Ectodermal cell (in vitro differentiated cells): ENCODE measurements around the gene RAPGEF2.

Experiments used
- H3K27ac ChIP-seq: 2 replicates; pipeline ENCODE4 v1.7.0; 2013; ENCODE audit warnings: mild to moderate bottlenecking, low read depth, low read length; ENCODE audit not compliant: insufficient read depth, poor library complexity, severe bottlenecking
- H3K27me3 ChIP-seq: 2 replicates; pipeline ENCODE4 v1.7.0; 2013; ENCODE audit warnings: mild to moderate bottlenecking, low read length; ENCODE audit not compliant: insufficient read depth, control insufficient read depth, poor library complexity, severe bottlenecking
- H3K36me3 ChIP-seq: one replicate; pipeline ENCODE4 v1.7.0; 2013; ENCODE audit warnings: low read length; ENCODE audit not compliant: control insufficient read depth, insufficient read depth
- H3K4me1 ChIP-seq: one replicate; pipeline ENCODE4 v1.7.0; 2013; ENCODE audit warnings: low read length; ENCODE audit not compliant: control insufficient read depth, insufficient read depth
- H3K4me3 ChIP-seq: 2 replicates; pipeline ENCODE4 v1.7.0; 2013; ENCODE audit warnings: low read depth, low read length, control low read depth; ENCODE audit not compliant: insufficient read depth
- H3K9me3 ChIP-seq: 2 replicates; pipeline ENCODE4 v1.7.0; 2013; ENCODE audit warnings: mild to moderate bottlenecking, low read length, moderate library complexity; ENCODE audit not compliant: control insufficient read depth
- WGBS, 2 experiments: methylation state at CpG; one replicate each; pipeline ENCODE4 v1.1.7; 2013; ENCODE audit warnings: missing lambda C conversion rate in 2 of 2; 5-methylcytosine and 5-hydroxymethylcytosine counted together

Gene RAPGEF2

GRCh38 chr4:159129814-159130550 is 27.1 kb downstream of the RAPGEF2 start:
- Histone ChIP-seq H3K36me3 (no peaks in the 10 kb centered on the region), H3K9me3 (no peaks in the 10 kb centered on the region), H3K27ac (no peak overlapping the region), H3K4me3 (no peak overlapping the region), H3K4me1 (no peaks in the 10 kb centered on the region), H3K27me3 (no peaks in the 10 kb centered on the region)
- 92 to 100% methylated on average over 2 of the region's 2 CpGs for WGBS, 2 experiments

- Histone ChIP-seq H3K9me3 (no peaks in the 10 kb centered on the region), H3K4me3 (no peak overlapping the region), H3K4me1 (no peaks in the 10 kb centered on the region), H3K27ac (no peak overlapping the region), H3K27me3 (no peaks in the 10 kb centered on the region), H3K36me3 (no peaks in the 10 kb centered on the region)
- 80 to 82% methylated on average over 6 of the region's 6 CpGs for WGBS, 2 experiments
Observed at GRCh38 chr4:159131564-159131963, 28.7 kb downstream of the RAPGEF2 start.

- Histone ChIP-seq H3K36me3 (no peaks in the 10 kb centered on the region), H3K4me3 (no peak overlapping the region), H3K27me3 (no peaks in the 10 kb centered on the region), H3K9me3 (no peaks in the 10 kb centered on the region), H3K4me1 (no peaks in the 10 kb centered on the region), H3K27ac (no peak overlapping the region)
- 89 to 100% methylated on average over 2 of the region's 2 CpGs for WGBS, 2 experiments
Observed at GRCh38 chr4:159134429-159134828, 31.6 kb downstream of the RAPGEF2 start.

GRCh38 chr4:159137176-159137575 is 34.3 kb downstream of the RAPGEF2 start:
- Histone ChIP-seq H3K27me3 (no peaks in the 10 kb centered on the region), H3K4me3 (no peak overlapping the region), H3K36me3 (no peaks in the 10 kb centered on the region), H3K4me1 (no peaks in the 10 kb centered on the region), H3K27ac (no peak overlapping the region), H3K9me3 (no peaks in the 10 kb centered on the region)

GRCh38 chr4:159138436-159138835 is 35.6 kb downstream of the RAPGEF2 start:
- no peak overlapping the region for H3K27ac ChIP-seq
- no peak overlapping the region for H3K4me3 ChIP-seq
- H3K9me3 ChIP-seq, result no peaks in the 10 kb centered on the region
- no peaks in the 10 kb centered on the region for H3K4me1 ChIP-seq
- H3K36me3 ChIP-seq, result no peaks in the 10 kb centered on the region
- H3K27me3 ChIP-seq, result no peaks in the 10 kb centered on the region

GRCh38 chr4:159141193-159141592 is 38.3 kb downstream of the RAPGEF2 start:
- H3K27ac ChIP-seq, result no peak overlapping the region
- H3K27me3 ChIP-seq, result no peaks in the 10 kb centered on the region
- H3K4me3 ChIP-seq, result no peak overlapping the region
- H3K9me3 ChIP-seq, result no peaks in the 10 kb centered on the region
- no peaks in the 10 kb centered on the region for H3K36me3 ChIP-seq
- no peaks in the 10 kb centered on the region for H3K4me1 ChIP-seq
- WGBS, 2 experiments, result 89 to 97% methylated on average over 2 to 4 of the region's 4 CpGs

- Histone ChIP-seq H3K27me3 (no peaks in the 10 kb centered on the region), H3K4me1 (no peaks in the 10 kb centered on the region), H3K4me3 (no peak overlapping the region), H3K27ac (no peak overlapping the region), H3K36me3 (no peaks in the 10 kb centered on the region), H3K9me3 (no peaks in the 10 kb centered on the region)
- 67% methylated on average over 1 of the region's 3 CpGs; no CpG with 5 or more reads in 1 of the 2 experiments for WGBS, 2 experiments
Observed at GRCh38 chr4:159142241-159142640, 39.4 kb downstream of the RAPGEF2 start.

GRCh38 chr4:159142681-159143384 is 40.0 kb downstream of the RAPGEF2 start:
- WGBS, 2 experiments, result 92 to 98% methylated on average over 5 of the region's 5 CpGs
- no peaks in the 10 kb centered on the region for H3K9me3 ChIP-seq
- H3K27ac ChIP-seq, result no peak overlapping the region
- no peaks in the 10 kb centered on the region for H3K36me3 ChIP-seq
- H3K4me1 ChIP-seq, result no peaks in the 10 kb centered on the region
- H3K4me3 ChIP-seq, result no peak overlapping the region
- H3K27me3 ChIP-seq, result no peaks in the 10 kb centered on the region

GRCh38 chr4:159143687-159144086 is 40.8 kb downstream of the RAPGEF2 start:
- no peaks in the 10 kb centered on the region for H3K4me1 ChIP-seq
- 84 to 97% methylated on average over 2 to 3 of the region's 3 CpGs for WGBS, 2 experiments

GRCh38 chr4:159144112-159144694 is 41.3 kb downstream of the RAPGEF2 start:
- no peaks in the 10 kb centered on the region for H3K36me3 ChIP-seq
- H3K4me1 ChIP-seq, result no peaks in the 10 kb centered on the region
- 92 to 100% methylated on average over 2 to 4 of the region's 4 CpGs for WGBS, 2 experiments
- H3K4me3 ChIP-seq, result no peak overlapping the region
- H3K27ac ChIP-seq, result no peak overlapping the region
- H3K27me3 ChIP-seq, result no peaks in the 10 kb centered on the region
- no peaks in the 10 kb centered on the region for H3K9me3 ChIP-seq

More at GRCh38 chr4:159143687-159144086, 40.8 kb downstream of the RAPGEF2 start:
- Histone ChIP-seq H3K36me3 (no peaks in the 10 kb centered on the region), H3K27ac (no peak overlapping the region), H3K27me3 (no peaks in the 10 kb centered on the region), H3K4me3 (no peak overlapping the region), H3K9me3 (no peaks in the 10 kb centered on the region)
